ENCODE data around the gene CAMTA1.
"Not testable (repeated sequence)": the region's sequence is repeated elsewhere in the genome, so short reads cannot be mapped to it uniquely, and the experiment has no call there.

The CAMTA1 gene

DNA sequence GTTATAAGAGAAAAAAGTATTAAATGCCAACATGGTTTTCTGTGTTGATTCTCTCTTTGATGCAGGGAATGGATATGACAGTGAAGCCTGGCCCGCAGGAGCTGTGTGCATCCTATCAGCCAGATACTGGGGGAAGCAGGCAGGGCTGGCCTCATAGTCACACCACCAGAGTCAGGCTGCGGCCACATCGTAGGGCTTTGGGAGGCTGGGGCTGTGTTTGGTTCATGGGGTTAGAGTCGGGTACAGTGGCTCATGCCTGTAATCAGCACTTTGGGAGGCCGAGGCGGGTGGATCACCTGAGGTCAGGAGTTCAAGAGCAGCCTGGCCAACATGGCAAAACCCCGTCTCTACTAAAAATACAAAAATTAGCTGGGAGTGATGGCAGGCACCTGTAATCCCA is 545.5 kb downstream of the CAMTA1 start:
- not testable (repeated sequence) for H3K4me3 Mint-ChIP-seq; DNase-seq (ENCODE audit: low spot score in 2 of 2); H3K4me1 Mint-ChIP-seq; H3K9me3 Mint-ChIP-seq; H3K27ac Mint-ChIP-seq; H3K36me3 Mint-ChIP-seq; ATAC-seq

DNA sequence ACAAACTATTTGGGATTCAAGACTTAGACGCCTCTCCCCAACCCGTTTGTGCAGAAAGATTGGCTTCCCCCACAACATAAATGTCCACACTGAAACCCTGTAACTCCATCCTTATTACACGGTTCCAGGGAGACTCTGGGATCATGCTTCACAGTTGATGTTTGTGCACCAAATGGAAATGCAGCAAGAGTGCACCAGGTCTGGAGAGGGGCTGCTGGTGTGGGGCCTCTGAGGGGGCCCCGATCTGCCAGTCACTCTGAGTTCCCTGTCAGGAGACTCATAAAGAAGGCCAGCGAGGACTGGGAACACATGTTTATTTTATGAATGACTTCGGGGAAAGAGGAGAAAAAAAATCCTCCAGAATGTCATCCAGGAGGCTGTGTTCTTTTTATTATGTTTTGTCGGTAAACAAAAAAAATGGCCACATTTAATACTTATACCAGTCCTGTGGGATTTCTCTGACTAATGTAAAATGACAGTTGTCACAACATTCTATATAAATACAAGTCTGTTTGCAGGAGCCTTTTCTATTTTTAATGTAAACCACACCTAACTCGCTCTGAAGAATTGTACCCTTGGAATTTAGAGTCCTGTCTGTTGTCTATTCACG is 546.8 kb downstream of the CAMTA1 start:
- no peak for ATAC-seq
- H3K27ac Mint-ChIP-seq: no peak overlapping the region
- H3K4me1 Mint-ChIP-seq: no peaks in the 10 kb centered on the region
- no peaks in the 10 kb centered on the region for H3K36me3 Mint-ChIP-seq
- H3K4me3 Mint-ChIP-seq: no peak overlapping the region
- DNase-seq (ENCODE audit: low spot score in 2 of 2): no peak
- peaks cover 5% of the 10 kb centered on the region for H3K9me3 Mint-ChIP-seq

DNA sequence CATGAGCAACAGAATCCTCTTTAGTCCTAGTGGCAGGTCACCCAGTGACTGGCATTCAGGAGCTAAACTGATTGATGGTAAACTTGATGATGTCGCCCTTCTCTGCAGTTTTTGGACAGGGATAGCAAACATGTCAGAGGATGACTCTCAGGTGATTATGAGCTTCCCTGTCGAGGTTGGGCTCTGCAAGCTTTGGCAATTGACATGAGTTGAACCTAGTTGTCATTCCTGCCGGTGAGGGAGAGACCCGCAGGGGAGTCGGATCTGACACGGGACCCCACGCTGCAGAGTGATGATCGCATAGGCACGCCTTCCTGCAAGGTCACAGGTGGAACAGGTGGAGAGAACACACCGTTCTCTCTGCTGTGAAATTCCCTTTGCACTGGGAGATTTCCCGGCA is 547.8 kb downstream of the CAMTA1 start:
- Mint-ChIP-seq H3K4me3 (no peak overlapping the region), H3K27ac (no peak overlapping the region), H3K36me3 (no peaks in the 10 kb centered on the region), H3K9me3 (no peaks in the 10 kb centered on the region), H3K4me1 (no peaks in the 10 kb centered on the region)
- DNase-seq (ENCODE audit: low spot score in 2 of 2): no peak
- ATAC-seq: no peak

DNA sequence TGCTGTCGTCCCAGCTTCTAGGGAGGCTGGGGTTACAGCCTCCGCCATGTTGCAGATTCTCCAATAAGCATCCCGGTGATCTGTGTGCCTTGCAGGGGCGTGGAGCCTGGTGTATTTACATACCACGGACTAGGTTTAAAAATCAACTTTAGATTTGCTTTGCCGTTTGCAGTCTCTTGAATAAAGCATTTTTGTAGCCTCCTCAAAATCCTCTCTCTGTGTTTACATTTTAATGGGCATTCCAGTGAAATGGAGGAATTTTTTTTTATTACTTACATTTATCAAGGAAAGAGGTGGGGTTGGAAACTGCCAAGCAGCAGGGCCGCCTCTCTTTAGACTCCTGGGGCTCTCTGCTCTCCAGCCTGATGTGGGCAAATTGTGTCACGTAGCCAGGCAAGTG is 548.4 kb downstream of the CAMTA1 start:
- no peak for DNase-seq (ENCODE audit: low spot score in 2 of 2)
- no peaks in the 10 kb centered on the region for H3K9me3 Mint-ChIP-seq
- H3K4me1 Mint-ChIP-seq: no peaks in the 10 kb centered on the region
- no peak for ATAC-seq
- no peak overlapping the region for H3K27ac Mint-ChIP-seq
- no peak overlapping the region for H3K4me3 Mint-ChIP-seq
- H3K36me3 Mint-ChIP-seq: no peaks in the 10 kb centered on the region

DNA sequence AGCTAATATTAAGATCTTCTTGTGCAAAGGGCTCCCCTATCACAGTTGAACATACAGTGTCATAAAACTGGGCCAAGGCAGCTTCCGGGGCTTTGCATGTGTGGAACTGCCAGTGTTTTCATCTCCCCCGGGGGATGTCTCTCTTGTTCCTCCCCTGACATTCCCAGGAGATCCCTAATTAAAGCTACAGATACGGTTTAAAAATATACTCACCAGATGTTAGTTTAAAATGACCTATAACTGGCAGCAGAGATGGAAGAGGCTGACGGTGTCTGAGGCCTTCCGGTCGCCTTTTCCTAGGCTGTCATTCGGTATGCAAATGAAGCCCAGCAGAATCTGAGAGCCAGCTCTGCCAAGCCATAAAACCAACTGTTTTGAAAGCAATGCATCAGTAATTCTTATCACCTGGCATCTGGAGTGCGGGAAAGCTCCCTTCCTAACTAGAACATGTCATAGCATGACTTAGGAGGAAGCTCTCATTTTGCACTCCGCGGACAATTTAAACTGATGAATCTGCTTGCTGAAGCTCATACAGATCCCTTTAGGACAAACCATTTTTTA is 549.3 kb downstream of the CAMTA1 start:
- Mint-ChIP-seq H3K4me3 (no peak overlapping the region), H3K36me3 (no peaks in the 10 kb centered on the region), H3K27ac (no peak overlapping the region), H3K4me1 (no peaks in the 10 kb centered on the region), H3K9me3 (no peaks in the 10 kb centered on the region)
- DNase-seq (ENCODE audit: low spot score in 2 of 2) (no peak), ATAC-seq (no peak)

DNA sequence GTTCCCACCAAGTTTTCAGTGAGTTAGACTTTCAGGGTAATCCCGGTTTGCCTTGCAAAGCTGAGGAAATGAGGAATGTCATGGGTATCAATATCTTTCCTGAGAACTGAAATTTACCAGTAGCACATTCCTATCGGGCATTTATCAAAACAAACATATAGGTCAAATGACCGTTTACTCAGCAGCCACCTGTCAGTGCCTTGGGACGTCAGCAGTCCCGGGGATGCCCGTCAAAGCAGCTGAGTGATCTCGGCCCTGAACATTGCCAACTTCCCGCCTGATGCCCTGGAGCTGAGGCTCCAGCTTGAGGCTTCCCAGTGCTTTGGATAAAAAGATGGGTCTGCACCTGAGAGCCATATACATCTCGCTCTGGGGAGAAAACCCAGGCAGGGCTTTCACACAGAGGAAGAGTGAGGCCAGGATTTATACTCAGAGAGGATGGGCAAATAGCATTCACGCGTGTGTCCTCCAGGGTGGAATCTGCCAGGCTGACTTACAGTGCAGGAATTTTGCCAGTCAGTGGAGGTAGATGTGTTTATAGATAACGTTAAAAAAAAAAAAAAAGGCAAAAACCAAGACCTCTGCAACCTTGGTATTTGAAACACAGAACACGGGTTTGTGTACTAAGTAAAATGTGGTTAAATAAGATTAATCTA is 550.1 kb downstream of the CAMTA1 start:
- Mint-ChIP-seq H3K27ac (no peak overlapping the region), H3K36me3 (no peaks in the 10 kb centered on the region), H3K4me1 (no peaks in the 10 kb centered on the region), H3K9me3 (no peaks in the 10 kb centered on the region), H3K4me3 (no peak overlapping the region)
- DNase-seq (ENCODE audit: low spot score in 2 of 2) (no peak), ATAC-seq (no peak)

DNA sequence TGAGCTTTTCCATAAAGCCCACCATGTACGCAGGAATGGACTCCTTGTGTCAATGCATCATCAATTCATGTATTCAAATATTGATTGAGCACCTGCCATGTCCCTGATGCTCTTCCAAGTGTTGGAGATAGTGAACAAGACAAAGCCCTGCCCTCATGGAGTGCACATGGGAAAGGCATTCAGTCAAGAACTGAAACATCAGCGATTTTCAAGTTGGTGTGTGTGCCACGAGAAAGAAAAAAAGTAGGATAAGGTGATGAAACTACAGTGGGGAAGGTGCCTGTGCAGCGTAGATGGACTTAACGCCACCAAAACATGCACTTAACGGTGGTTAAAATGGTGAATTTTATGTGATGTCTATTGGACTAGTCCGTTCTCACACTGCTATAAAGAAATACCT is 553.2 kb downstream of the CAMTA1 start:
- H3K4me1 Mint-ChIP-seq: no peaks in the 10 kb centered on the region

DNA sequence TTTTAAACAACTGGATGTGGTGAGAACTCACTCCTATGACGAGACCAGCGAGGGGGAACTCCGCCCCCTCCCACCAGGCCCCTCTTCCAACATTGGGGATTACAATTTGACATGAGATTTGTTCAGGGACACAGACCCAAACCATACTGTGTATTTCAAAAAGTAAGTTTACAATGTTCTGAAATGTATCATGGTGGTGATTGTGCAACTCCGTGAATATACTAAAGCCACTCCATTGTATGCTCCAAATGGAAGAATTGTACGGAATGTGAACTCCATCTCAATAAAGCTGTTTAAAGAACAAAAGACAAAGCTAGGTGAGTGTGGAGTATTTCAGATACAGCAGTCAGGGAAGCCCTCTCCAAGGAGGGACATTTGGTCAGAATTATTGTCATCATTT is 553.8 kb downstream of the CAMTA1 start:
- DNase-seq (ENCODE audit: low spot score in 2 of 2) (no peak), ATAC-seq (no peak)
- no peaks in the 10 kb centered on the region for H3K4me1 Mint-ChIP-seq
- H3K36me3 Mint-ChIP-seq: no peaks in the 10 kb centered on the region
- no peaks in the 10 kb centered on the region for H3K9me3 Mint-ChIP-seq
- H3K4me3 Mint-ChIP-seq: no peak overlapping the region
- H3K27ac Mint-ChIP-seq: no peak overlapping the region

More for the DNA sequence above, 553.2 kb downstream of the CAMTA1 start:
- DNase-seq (ENCODE audit: low spot score in 2 of 2): no peak
- Mint-ChIP-seq H3K9me3 (no peaks in the 10 kb centered on the region), H3K27ac (no peak overlapping the region), H3K4me3 (no peak overlapping the region), H3K36me3 (no peaks in the 10 kb centered on the region)
- no peak for ATAC-seq

DNA sequence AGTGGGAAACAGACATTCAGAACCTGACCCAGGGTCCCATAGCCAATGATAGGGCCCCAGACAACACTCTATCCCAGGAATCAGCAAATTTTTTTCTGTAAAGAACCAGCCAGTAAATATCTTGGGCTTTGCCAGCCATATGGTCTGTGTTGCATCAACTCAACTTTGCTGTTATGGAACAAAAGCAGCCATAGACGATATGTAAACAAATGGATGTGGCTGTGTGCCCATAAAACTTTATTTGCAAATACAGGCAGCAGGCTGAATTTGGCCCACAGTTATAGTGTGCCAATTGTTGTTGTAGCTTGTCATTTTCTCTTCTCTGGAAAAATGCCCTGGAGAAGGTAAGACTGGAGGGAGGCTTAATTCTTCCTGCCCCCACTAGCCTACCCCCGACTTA is 554.7 kb downstream of the CAMTA1 start:
- Mint-ChIP-seq H3K9me3 (no peaks in the 10 kb centered on the region), H3K27ac (no peak overlapping the region), H3K4me1 (no peaks in the 10 kb centered on the region), H3K36me3 (no peaks in the 10 kb centered on the region), H3K4me3 (no peak overlapping the region)
- DNase-seq (ENCODE audit: low spot score in 2 of 2): no peak
- ATAC-seq: no peak

DNA sequence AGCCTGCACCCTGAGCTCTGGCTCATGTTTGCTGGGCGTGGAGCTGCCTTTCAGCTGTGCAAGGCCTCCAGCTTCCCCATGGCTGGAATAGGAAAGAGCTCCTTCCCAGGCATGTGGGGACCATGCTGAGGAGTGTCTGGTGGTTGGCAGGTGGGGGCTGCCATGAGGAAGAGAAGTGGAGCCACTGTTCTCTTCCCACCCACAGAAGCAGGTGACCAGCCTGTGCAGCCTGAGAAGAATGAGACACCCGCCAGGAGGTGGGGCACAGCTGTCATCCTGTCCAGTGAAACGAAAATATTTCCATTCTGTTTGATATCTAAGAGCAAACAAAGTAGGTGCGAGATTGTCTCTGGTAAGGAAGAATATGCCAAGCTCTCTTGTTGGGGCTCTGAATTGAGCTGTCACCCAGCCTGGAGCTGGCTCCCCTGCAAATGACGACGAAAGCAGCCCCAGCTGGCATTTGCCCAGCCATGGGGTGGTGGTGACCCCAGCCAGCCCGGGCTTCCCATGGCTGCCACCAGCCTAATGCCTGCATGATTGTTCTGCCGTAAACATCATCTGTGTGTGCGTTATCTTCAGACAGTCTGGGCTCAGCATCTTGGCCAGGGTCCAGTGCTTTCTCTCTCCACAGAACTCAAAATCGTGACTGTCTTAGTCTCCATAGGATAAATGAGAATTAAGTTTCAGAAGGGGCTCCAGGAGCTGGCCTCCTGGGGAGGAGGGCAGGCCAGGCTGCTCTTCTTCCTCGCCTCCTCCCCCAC is 556.1 kb downstream of the CAMTA1 start:
- Mint-ChIP-seq H3K4me3 (no peak overlapping the region), H3K27ac (no peak overlapping the region), H3K36me3 (no peaks in the 10 kb centered on the region), H3K9me3 (no peaks in the 10 kb centered on the region), H3K4me1 (no peaks in the 10 kb centered on the region)
- no peak for ATAC-seq
- DNase-seq (ENCODE audit: low spot score in 2 of 2): no peak

DNA sequence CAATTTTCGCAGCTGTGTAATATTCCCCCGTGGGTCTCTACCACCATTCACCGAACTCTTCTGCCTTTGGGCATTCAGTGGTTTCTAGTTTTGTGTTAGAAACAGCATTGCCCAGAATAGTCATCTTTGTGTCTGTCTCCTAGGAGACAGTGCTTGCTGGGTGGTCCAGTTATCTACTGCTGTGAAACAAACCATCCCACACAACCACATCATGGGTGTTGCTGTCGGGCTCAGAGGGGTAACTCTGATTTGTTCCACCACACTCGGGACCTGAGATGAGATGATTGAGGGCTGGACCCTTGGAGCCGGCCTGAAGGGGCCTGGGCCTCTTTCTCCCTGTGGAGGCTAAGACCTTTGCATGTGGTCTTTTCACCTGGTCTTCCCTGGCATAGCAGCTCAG is 558.6 kb downstream of the CAMTA1 start:
- no peak for DNase-seq (ENCODE audit: low spot score in 2 of 2)
- no peak overlapping the region for H3K4me3 Mint-ChIP-seq
- ATAC-seq: no peak
- H3K9me3 Mint-ChIP-seq: no peaks in the 10 kb centered on the region
- no peak overlapping the region for H3K27ac Mint-ChIP-seq
- H3K36me3 Mint-ChIP-seq: no peaks in the 10 kb centered on the region
- no peaks in the 10 kb centered on the region for H3K4me1 Mint-ChIP-seq

DNA sequence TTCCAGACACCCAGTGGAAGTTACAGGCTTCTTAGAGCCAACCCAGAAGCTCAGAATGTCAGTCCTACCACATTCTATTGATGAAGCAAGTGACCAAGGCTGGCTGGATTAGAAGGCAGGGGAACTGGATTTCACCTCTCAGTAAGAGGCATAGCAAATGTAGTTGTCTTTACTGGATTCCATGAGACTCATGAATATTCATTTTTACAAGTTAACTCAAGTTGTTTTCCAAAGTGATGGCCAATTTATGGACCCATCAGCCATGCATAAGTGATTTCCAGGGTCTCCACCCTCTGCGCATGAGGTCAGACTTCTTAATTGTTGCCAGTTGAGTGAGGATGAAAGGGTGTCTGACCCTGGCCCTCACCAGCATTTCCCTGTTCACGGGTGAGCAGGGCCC is 559.0 kb downstream of the CAMTA1 start:
- H3K4me3 Mint-ChIP-seq: no peak overlapping the region

DNA sequence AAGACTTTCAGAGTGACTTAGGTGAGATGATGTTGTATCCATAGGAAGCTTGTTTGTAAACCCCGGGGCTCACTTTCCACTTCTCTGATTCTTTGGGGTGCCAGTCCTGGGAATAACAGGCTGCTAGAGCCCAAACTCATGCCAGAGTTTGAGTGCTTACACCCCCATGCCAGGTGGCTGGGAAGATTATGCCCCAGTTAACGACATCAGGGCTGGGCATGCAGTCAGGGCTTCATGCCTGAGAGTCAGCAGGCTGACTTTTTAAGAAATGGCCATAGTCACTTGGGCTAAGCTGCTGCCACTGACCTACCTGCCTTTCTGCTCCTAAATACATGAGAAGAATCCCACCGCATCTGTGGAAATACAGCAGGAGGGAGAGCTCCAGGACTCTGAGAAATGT is 560.3 kb downstream of the CAMTA1 start:
- no peaks in the 10 kb centered on the region for H3K4me1 Mint-ChIP-seq
- DNase-seq (ENCODE audit: low spot score in 2 of 2) (no peak), ATAC-seq (no peak)
- H3K27ac Mint-ChIP-seq: no peak overlapping the region
- H3K9me3 Mint-ChIP-seq: no peaks in the 10 kb centered on the region
- no peak overlapping the region for H3K4me3 Mint-ChIP-seq
- H3K36me3 Mint-ChIP-seq: no peaks in the 10 kb centered on the region

More for the DNA sequence above, 559.0 kb downstream of the CAMTA1 start:
- DNase-seq (ENCODE audit: low spot score in 2 of 2): no peak
- H3K27ac Mint-ChIP-seq: no peak overlapping the region
- H3K4me1 Mint-ChIP-seq: no peaks in the 10 kb centered on the region
- H3K9me3 Mint-ChIP-seq: no peaks in the 10 kb centered on the region
- ATAC-seq: no peak
- no peaks in the 10 kb centered on the region for H3K36me3 Mint-ChIP-seq

DNA sequence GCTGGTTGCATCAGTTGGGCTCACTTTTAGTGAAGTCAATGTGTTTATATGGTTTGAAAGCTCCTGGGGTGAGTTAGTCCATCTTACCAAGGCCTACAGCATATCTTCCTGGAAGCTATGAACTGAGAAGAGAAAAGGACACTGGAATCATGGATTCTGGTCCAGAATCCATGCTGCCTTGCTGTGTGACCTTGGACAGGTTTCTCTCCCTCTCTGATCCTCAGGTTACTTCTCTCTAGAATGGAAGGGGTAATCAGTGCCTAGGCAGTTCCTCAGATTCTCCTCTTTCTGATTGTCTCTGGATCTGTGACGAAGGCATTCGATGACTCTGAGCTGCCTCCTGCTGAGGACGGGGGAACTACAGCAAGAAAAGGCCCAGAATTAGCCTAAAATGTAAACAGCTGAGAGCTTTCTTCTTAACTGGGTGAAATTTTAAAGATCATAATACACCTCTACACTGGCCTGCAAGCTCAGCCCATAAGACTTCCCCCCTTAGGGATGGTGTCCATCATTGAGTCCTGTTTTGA is 560.9 kb downstream of the CAMTA1 start:
- Mint-ChIP-seq H3K27ac (no peak overlapping the region), H3K9me3 (no peaks in the 10 kb centered on the region), H3K4me1 (no peaks in the 10 kb centered on the region), H3K4me3 (no peak overlapping the region), H3K36me3 (no peaks in the 10 kb centered on the region)
- ATAC-seq (no peak), DNase-seq (ENCODE audit: low spot score in 2 of 2) (no peak)

DNA sequence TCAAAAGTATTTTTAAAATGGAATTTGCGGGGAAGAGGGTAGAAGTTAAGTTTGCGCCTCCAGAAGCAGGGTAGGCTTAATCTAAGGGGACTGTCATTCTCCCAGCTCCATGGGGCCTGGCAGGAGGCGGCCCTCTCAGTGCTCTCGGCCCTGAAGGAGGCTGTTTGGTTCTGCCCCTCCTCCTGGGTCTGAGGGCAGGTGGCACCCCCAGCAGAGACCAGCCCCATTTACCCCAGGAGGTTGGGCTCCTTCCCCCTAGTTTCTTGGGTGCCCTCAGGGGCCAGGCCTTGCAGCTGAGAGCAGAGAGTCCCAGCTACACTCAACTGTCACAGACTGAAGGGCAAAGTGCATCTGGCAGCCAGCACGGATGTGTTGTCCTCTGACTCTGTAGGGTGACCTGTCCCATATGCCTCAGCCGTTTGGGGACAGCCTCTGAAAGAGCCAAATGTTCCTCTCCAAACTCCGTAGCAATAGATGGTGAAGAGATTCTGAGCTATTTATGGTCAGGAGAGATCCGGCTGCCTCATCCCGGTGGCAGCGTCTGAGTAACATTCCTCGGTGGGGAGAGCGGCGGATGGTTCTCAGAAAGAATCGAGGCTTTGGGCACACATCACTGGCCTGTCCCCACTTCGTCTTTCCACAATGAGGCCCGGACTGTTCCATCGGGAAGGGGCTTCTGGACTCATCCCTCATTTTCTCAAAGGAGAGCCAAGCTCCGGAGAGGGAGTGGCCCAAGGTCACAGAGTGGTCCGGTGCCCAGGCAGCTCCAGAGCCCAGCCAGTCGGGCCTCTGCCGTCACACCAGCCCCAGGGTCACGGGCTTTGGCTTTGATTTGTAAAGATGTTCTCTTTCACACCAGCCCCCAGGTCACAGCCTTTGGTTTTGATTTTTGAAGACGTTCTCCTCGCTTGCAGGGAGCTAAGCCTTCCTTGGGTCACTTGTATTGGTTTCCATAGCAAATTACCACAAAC is 561.6 kb downstream of the CAMTA1 start:
- Mint-ChIP-seq H3K36me3 (no peaks in the 10 kb centered on the region), H3K9me3 (no peaks in the 10 kb centered on the region), H3K4me3 (no peak overlapping the region), H3K4me1 (no peaks in the 10 kb centered on the region), H3K27ac (no peak overlapping the region)
- ATAC-seq (no peak), DNase-seq (ENCODE audit: low spot score in 2 of 2) (no peak)
